Activated CD8-positive, alpha-beta memory T cell treated with anti-CD3 and anti-CD28 coated beads, Interleukin-2, amount 50 U/mL, for 24 hours (primary cell): ENCODE data around the gene CARD16.
"Not testable (repeated sequence)": the region's sequence is repeated elsewhere in the genome, so short reads cannot be mapped to it uniquely, and the experiment has no call there.

ENCODE experiments used
- DNase-seq: peaks from one replicate; pipeline ENCODE4 v3.0.0-alpha.2; 2020; ENCODE audit errors: extremely low read depth

CARD16 gene

GRCh38 chr11:105044557-105045524 lies at the start of gene CARD16:
Gene CARD16, minus strand, starts transcription at chr11:105045335. Its CDS starts 38 bp downstream, at chr11:105045297.
- not testable (repeated sequence) for DNase-seq

- no peak for DNase-seq
These were observed 47.4 kb upstream of the CARD16 start for GRCh38 chr11:105092256-105093239.

GRCh38 chr11:105081412-105082150 lies 36.4 kb upstream of the CARD16 start:
- DNase-seq = no peak

- not testable (repeated sequence) for DNase-seq
These were observed 35.2 kb upstream of the CARD16 start for GRCh38 chr11:105080171-105080906.

- DNase-seq = no peak
These were observed 33.1 kb upstream of the CARD16 start for GRCh38 chr11:105078283-105078682.

GRCh38 chr11:105077141-105077790 lies 32.1 kb upstream of the CARD16 start:
- DNase-seq = not testable (repeated sequence)

- DNase-seq = no peak
These were observed 29.0 kb upstream of the CARD16 start for GRCh38 chr11:105074166-105074530.

- DNase-seq = no peak
These were observed 28.5 kb upstream of the CARD16 start for GRCh38 chr11:105073456-105074165.

- DNase-seq = not testable (repeated sequence)
These were observed 26.9 kb upstream of the CARD16 start for GRCh38 chr11:105072080-105072479.

- no peak for DNase-seq
These were observed 26.1 kb upstream of the CARD16 start for GRCh38 chr11:105071089-105071732.

- no peak for DNase-seq
These were observed 25.2 kb upstream of the CARD16 start for GRCh38 chr11:105070306-105070705.

GRCh38 chr11:105069749-105070148 lies 24.6 kb upstream of the CARD16 start:
- DNase-seq = not testable (repeated sequence)

GRCh38 chr11:105063245-105063941 lies 18.3 kb upstream of the CARD16 start:
- DNase-seq = not testable (repeated sequence)

GRCh38 chr11:105057432-105057831 lies 12.3 kb upstream of the CARD16 start:
- no peak for DNase-seq

- no peak for DNase-seq
These were observed 11.3 kb upstream of the CARD16 start for GRCh38 chr11:105056446-105056845.

GRCh38 chr11:105054723-105055493 lies 9.8 kb upstream of the CARD16 start:
- no peak for DNase-seq

GRCh38 chr11:105052487-105052886 lies 7.4 kb upstream of the CARD16 start:
- DNase-seq = no peak

- DNase-seq = no peak
These were observed 6.4 kb upstream of the CARD16 start for GRCh38 chr11:105051559-105051958.
